Cardiac septum (tissue), 1 donor: ENCODE measurements around the gene GJB1. TPM values are rescaled to one million over a fixed set of nuclear protein-coding genes. Genes with fewer than 3 reads are reported as not detected.

Source experiments
- DNase-seq: peaks from one replicate; pipeline ENCODE4 v3.0.0-alpha.2; 2020; ENCODE audit warnings: low spot score
- intact Hi-C: fragments of 100-400 bp; cut with DNase I; formaldehyde crosslinking; loops from one replicate; pipeline ENCODE4 v1.14.0; 2022
- total RNA-seq: library from RNA; stranded (reverse); fragmentation: NEBNext Ultra II Directional; extraction: Animal tissue kit (Norgen Biotek cat#: 25700); gene quantifications from one replicate; pipeline ENCODE4 v1.2.1, GENCODE V29; 2021
- donor health status: DM: no; HTN: no; CAD: no.

Gene GJB1
- total RNA-seq, 1 donor from 2014 or later = not detected

DNA sequence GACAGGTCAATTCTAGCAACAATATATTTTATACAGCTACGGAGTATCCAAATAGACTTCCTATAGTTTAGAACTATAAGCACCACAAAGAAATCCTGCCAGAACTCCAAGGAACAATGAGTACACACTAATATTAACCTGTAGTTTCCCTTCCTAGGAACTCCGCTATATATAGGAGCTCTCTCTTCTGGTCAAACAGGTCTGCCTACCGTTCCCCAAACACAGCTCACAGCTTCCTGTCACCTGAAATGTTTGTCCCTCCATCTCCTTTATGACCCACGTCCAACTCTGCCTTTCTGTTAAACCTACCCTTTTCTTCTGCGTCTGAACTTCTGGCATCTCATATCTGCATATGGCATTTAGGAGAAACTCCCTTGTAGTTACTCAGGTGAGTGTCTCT, 10.5 kb upstream of the GJB1 start:
- intact Hi-C loops = no loop called here
- no peak for DNase-seq

DNA sequence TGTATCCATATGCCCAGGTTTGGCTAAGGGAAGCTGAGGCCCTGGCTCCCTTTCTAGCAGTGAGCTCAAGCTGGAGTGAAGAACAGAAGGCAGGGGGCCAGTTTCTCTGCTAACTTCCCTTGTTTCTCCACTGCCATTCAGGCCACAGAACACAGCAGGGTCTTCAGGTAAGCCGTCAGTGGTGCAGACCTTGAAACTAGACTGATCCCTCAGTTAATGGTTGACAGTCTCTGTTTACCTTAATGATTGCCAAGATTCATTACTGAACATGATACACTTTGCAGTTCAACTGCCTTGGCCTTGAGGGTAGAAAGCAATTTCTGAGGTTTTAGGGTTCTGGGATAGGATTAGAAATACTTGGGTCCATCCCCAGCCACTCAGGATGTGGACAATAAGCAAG, 8.9 kb upstream of the GJB1 start:
- intact Hi-C loops = no loop called here

DNA sequence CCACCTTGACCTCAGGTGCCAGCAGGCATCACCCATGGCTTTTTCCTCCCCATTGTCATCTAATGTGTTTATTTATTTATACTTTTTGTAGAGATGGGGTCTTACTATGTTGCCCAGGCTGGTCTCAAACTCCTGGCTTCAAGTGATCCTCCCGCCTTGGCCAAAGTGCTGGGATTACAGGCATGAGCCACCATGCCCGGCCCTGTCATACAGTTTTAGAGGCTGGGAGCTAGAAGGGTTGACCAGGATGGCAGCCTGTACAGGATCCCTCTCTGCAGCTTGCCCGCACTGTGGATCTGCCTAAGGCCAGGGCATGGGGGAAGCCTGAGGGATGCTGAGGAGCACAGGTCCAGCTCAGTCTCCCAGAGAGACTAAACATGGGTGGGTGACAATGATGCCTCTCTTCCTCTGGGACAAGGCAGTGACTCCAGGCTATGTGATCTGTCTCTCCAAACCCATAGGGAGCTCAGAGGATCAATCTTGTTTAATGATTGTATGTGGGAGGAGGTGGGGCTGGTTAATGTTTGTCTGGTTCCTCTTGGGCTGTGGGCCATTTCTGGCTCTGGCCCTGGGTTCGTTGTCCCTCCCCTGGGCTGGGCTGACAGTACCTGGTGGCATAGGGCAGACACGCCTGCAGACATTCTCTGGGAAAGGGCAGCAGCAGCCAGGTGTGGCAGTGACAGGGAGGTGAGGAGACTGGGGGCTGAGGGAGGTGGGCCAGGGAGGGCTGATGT, 8.3 kb upstream of the GJB1 start:
- intact Hi-C loops = no loop called here
- DNase-seq = no peak

More for the DNA sequence above, 8.9 kb upstream of the GJB1 start:
- no peak for DNase-seq

DNA sequence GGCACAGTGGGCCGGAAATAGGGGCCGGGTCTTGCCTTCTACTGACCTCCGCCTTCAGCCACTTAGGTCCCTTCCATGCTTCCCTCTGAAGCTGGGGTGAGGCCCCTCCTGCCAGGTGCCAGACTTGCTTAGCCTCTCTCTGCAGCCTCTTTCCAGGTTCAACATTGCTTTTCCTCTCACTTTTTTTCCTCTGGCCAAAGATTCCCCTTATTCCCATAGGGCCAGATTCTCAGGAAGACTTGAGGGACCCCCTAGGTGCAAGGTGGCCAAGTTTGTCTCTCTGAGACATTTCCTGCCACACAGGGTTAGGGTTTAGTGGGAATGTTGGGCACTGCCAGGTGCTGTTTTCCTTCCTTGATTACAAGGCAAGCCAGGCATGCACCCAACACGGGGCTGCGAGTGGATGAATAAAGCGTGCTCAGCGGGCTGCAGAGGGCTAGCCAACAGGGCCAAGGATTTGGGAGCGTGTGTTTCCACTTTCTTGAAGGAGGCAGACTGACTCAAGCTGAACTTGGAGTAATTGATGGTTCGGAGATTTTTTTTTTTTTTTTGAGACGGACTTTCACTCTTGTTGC, 7.6 kb upstream of the GJB1 start:
- intact Hi-C loops = no loop called here
- DNase-seq = no peak

DNA sequence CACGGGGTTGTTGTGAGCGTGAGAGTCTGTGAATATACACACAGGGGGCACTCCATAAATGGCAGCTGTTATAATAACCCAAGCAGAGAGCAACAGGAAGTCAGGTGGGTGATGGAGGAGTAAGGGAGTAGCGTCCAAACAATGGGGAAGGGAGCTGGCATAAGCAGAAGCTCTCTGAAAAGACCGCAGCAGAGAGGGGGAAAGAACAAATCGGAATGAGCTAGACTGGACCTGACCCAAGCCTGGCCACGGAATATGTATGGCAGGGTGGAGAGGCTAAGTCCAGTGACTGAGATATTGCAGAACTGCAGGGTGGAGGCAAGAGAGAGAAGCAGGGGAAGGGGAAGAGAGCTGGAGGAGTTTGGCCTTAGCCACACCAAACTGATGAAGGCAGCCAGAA, 6.5 kb upstream of the GJB1 start:
- DNase-seq = no peak
- intact Hi-C loops = no loop called here

DNA sequence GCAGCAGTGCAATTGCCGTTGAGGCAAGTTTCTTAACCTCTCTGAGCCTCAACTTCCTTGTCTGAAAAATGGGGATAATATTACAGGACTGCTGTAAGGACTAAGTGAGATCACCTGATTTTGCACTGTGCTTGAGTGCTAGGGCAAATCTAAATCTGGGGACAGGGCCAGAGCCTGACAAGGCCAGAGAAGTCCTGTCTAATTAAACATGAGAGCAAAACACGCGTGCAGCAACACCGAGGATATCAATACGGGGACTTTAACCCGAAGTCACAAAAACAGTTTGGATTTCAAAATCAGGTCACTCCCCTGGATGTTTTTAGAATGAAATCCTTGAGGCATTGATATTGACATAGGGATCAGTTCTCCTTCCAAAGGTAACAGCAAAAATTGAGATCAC, 5.7 kb upstream of the GJB1 start:
- no peak for DNase-seq
- intact Hi-C loops = no loop called here

DNA sequence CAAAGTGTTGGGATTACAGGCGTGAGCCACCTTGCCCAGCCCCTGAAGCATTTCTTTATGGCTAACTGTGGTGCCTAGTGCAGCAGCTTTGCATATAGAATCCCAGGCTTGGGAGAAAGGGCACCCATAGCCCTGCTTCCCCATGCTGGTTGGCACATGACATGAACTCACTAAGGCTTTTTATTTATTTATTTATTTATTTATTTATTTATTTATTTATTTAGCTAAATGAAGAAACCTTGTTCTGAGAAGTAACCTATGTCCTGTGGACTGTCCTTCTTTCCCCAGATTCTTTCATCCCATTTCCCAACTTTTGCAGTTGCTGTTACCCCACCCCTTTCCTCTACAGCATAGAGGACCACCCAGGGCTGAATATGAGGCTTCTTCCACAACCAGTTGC, 1.9 kb upstream of the GJB1 start:
- no peak for DNase-seq
- intact Hi-C loops = no loop called here

DNA sequence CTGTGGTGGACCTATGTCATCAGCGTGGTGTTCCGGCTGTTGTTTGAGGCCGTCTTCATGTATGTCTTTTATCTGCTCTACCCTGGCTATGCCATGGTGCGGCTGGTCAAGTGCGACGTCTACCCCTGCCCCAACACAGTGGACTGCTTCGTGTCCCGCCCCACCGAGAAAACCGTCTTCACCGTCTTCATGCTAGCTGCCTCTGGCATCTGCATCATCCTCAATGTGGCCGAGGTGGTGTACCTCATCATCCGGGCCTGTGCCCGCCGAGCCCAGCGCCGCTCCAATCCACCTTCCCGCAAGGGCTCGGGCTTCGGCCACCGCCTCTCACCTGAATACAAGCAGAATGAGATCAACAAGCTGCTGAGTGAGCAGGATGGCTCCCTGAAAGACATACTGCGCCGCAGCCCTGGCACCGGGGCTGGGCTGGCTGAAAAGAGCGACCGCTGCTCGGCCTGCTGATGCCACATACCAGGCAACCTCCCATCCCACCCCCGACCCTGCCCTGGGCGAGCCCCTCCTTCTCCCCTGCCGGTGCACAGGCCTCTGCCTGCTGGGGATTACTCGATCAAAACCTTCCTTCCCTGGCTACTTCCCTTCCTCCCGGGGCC, 1.2 kb downstream of the GJB1 start:
- no peak for DNase-seq
- intact Hi-C loops = no loop called here

DNA sequence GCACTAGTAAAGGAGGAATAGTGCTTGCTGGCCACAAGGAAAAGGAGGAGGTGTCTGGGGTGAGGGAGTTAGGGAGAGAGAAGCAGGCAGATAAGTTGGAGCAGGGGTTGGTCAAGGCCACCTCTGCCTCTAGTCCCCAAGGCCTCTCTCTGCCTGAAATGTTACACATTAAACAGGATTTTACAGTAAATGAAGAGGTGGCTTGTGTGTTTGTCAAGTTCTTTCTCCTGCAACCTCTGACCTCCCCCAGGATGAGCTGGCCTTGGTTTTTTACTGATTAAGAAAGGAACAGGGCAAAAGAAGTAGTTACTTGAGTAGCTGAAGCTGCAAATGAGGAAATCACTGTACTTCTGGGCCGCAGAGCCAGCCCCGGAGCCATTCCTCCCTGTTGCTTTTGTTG, 2.0 kb downstream of the GJB1 start:
- intact Hi-C loops = no loop called here
- no peak for DNase-seq

DNA sequence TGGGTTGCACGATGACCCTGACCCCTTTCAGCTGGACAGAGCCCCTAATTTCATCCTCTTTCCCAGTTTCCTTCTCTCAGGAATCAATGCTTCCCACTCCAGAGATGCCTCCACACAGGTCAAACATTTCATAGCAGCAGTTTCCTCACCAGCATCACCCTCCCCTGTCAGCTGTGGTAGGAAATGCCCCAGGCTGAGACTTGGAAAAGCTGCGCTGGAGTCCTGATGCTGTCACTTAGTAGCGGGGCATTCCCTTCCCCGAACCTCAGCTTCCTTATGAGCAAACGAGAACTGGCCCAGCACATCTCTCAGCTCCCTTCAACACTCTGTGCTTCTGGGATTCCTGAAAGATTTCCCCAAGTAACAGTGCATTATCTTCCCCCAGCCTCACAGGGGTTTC, 2.7 kb downstream of the GJB1 start:
- DNase-seq = no peak
- intact Hi-C loops = no loop called here

DNA sequence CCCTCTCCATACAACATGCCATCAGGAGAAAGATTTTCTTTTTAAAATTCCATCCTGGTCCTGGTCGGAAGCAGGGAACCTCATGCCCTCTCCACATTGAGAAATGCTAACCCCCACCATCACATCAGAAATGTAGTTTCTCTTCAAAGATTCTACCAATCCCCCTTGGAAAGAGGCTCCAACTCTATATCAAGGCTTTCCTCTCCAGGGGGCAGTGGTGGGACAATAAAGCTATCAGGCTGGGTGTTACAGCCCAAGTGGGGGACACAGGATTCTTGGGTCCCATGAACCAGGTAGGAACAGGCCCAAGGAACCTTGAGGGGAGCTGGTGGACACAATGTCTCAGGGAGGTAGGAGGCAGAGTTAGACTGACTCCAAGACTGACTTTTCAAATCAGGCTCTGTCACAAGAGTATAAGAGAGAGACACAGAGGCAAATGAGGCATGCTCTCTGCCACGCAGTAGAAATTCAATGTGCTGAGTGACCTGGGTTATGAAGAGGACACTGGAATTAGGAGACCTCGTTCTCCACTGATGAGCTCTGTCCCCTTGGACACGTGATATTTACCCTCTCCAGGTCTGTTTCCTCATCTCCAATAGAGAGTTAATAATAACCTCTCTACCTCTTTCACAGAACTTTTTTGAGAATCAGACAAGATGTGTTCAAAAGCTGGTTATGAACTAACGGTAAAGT, 4.5 kb downstream of the GJB1 start:
- intact Hi-C loops = no loop called here
- DNase-seq = no peak

DNA sequence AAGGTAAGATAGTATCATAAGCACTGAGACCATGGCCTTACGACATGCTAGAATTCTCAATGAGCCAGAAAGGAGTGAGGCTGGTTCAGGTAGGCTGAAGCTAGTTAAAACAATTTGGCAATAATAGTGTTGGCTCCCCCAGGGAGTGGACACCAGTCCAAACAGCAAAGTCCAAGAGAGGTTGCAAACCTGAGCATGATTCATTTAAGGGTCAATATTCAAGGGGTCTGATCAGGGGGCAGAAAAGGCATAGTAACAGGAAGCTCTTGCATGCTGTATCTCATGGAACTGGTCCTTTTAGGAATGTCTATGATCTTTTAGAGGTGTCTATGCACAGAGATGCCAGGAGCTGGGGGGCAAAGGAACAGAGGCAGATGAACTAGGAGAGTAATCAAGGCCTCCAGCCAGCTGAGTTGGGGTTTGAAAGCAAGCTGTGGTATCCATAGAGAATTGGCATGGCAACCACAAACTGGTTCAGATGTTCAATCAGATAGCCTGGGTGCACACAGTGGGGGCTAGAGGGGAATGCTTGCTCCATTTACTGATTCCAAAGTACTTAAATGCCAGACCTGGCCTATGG, 5.1 kb downstream of the GJB1 start:
- no peak for DNase-seq
- intact Hi-C loops = no loop called here

DNA sequence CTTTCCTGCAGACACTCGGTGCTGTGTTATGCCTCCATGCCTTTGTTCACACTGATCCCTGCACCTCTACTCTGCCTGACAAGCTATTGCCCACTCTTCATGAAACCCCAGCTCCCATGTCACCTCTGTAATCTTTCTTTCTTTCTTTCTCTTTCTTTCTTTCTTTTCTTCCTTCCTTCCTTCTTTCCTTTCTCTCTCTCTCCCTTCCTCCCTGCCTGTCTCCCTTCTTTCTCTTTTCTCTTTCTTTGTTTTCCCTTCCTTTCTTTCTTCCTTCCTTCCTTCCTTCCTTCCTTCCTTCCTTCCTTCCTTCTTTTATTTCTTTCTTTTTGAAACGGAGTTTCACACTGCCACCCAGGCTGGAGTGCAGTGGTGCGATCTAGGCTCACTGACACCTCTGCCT, 12.5 kb downstream of the GJB1 start:
- intact Hi-C loops = no loop called here
- no peak for DNase-seq

DNA sequence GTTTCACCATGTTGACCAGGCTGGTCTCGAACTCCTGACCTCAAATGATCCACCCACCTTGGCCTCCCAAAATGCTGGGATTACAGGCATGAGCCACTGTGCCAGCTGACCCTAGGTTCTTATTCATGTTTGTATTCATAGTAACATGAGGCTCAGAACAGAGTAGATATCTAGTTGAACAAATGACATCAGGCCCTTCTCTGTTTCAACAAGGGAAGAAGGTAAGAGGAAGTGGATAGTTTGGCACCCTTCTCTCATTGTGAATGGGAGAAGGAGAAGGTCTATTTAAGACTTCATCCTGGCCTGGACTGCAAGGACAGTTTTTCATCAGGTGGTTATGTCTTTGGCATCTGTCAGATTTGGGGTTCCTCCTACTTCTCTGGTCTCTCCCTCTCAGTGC, 13.8 kb downstream of the GJB1 start:
- no peak for DNase-seq
- intact Hi-C loops = no loop called here

DNA sequence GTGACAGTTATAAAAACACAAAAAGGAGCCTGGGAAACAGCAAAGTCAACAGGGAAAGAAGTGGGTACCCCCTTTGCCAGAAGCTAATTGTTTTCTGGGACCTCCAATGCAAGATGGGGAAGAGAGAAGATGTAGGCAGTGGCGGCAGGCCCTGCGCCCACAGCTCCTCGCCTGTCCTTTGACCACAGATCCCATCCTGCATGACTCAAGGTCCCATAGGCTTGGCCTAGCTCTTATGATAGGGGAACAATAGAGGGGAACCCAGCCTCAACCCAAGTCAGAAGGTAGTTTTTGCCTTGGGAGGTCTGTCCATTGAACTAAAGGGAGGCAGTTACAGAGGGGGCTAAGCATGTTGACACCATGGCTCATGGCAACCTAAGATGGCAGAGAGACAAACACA, 16.8 kb downstream of the GJB1 start:
- DNase-seq = no peak

DNA sequence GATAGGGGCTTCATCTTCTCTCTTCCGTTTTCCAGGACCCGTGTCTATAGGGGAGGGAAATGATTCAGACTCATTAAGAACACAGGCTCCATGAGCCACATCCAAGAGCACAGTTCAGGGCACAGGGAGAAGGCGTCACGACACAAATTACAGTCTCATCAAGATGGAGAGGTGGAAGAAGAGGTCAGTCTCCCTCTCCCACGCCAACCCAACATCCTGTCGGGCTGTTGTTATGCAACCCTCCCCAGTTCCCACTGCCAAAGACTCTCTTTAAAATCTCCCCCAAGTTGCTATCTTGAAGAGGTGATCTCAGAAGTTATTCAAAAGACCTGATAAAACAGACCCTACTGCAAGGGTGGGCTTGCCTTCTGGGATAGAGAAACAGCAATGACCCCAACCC, 18.3 kb downstream of the GJB1 start:
- no peak for DNase-seq
- intact Hi-C loops = no loop called here

More for the DNA sequence above, 16.8 kb downstream of the GJB1 start:
- intact Hi-C loops = no loop called here

DNA sequence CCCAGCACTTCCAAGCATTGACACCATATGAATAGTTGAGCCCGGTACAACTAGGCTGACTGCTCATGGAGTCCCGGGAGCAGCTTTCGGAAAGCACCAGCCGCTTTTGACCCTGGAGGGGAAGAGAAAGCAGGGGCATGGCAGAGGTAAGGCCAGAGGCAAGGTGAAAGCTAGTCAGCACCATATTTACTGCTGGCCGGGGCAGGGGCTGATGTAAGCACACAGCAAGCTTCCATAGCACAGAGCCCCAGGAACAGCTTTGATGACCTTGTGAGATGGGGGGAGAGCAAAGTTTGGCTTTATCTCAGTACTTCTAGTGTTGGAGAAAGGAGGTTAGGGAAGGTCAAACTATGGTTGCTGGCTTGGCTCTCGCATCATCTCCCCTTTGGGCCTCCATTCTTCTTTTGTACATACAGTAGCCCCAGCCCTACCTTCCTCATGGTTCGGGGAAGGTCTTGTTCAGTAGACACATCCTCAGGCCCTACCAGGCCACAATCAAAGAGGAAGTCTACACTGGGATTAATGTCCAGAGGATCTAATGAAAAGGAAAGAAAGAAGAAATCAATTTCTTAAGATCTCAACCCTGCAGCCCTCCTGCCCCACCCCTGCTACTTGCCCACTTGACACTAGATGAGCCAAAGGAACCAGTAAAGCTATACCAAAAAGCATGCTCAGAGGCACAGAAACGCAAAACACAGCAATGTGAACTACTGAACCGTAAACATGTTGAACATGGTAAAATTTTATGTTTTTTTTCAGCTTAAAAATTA, 21.5 kb downstream of the GJB1 start:
- no peak for DNase-seq
- intact Hi-C loops = no loop called here

DNA sequence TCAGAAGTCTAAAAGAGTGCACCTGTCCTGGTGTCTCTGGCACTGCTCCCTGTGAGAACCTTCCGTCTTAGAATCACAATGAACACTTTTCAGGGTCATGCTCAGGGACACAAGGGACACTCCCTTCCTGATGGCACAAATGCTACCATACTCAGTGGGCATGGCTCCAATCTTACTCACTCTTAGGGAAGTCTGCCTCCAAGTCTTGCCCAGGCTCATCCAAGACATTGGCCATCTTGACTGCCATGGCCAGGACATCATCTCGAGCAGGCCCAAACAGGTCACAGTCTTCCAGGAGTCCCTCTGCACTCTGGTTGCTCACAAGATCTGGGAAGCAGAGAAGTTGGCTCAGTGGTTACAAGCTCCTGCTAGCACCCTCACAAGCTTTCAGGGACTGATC, 22.1 kb downstream of the GJB1 start:
- intact Hi-C loops = no loop called here

DNA sequence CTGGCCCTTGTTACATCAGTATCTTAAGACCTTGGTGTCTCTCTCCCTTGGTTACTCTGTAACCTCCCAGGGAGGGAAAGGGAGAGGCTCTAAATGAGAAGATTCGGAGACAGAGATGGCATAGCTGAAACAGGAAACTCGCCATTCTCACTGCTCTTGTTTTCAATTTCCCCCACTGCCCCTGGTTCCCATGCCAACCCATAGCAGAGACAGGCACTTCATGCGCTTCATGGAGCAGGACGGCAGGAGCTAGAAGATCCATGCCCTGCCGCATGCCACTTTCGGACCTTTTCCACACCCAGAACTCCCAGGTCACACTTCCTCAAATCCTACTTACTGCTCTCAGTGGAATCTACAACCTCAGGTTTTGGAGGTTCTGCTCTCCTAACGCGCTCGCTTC, 27.8 kb downstream of the GJB1 start:
- intact Hi-C loops = loop anchor here (5.0 to 10.0 kb wide), 2 partner anchors 54 to 116 kb away; partner anchors contain the start of genes ITGB1BP2 and TAF1
- no peak for DNase-seq

More for the DNA sequence above, 22.1 kb downstream of the GJB1 start:
- DNase-seq = no peak
